Dermis blood vessel endothelial cell (primary cell): ENCODE data around the gene LRRC8D. TPM values are rescaled to one million over a fixed set of nuclear protein-coding genes. Genes with fewer than 3 reads are reported as not detected.

ENCODE experiments used
- DNase-seq: peaks from one replicate; pipeline ENCODE4 v3.0.0; 2010
- total RNA-seq: library from RNA; depleted of rRNA; stranded (reverse); fragments of >200 nt; gene quantifications from 2 replicates; pipeline ENCODE4 v1.2.3, GENCODE V29; 2014

Gene LRRC8D
- total RNA-seq, 1 donor from 2014 or later = 18.5 TPM

DNA sequence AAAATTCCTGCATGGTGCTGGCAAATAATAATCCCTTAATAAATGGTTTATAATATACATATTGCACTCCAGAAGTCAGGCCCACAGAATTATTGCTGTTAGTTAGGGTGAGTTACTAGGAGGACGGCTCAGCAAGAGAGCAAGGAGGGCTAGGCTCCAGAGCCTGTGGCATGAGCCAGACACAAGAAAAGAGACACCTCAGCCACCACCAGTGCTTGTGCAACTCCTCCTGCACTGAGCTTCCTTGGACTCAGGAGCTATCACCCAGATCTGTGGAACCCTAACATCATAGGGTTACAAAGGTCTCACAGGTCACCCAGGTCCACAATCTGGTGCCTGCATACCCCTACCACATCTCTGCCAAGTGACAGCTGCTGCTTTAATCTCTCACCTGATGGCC lies 12.8 kb upstream of the LRRC8D start:
- DNase-seq = no peak

DNA sequence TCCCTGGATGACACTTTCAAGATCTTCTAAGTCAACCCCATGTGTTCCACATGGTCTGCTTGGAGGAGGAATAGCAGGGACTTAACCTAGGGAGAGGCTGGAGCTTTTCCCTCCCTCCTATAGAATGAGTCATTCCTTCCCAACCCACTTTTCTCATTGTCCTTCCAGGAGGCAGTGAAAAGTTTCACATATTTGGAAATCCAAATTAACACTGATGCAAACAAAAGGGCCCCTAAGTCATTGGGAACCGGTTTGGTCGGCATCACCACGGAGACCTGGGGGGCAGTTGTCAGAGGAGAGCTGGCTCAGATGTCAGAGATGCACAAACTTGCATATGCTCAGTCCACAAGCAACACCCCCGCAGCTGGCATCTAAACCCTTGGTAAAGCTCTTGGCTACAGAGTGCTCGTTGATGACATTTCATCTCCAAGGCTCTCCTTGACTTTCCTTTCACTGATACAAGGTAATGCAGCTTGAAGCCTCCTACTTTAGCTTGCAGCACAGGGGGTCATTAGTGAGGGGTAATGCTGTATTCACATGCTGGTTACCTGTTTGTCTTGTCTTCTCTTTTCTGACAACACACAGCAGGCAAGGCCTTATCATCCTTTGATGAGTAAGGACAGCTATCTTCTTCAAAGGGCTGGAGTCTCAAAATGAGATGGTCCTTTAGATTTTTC lies 12.3 kb upstream of the LRRC8D start:
- DNase-seq = peak; percentile 42

DNA sequence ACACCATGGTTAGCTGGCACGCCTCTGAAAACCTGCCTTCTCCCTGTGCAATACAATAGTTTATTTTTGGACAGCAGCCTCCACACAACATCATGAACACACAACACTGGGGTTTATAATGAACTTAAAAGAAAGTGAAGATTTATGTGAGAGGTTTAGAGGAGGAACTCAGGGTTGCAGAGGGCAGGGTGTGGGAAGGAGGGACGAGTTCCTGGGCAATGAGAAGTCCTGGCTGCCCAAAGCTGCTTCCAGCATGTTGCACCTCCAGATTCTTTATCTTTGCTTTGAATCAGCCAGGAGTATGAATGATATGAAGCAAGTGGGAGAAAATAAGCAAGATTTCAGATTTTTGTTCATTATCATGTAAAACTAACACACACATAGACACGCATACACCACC lies 11.3 kb upstream of the LRRC8D start:
- DNase-seq = no peak

DNA sequence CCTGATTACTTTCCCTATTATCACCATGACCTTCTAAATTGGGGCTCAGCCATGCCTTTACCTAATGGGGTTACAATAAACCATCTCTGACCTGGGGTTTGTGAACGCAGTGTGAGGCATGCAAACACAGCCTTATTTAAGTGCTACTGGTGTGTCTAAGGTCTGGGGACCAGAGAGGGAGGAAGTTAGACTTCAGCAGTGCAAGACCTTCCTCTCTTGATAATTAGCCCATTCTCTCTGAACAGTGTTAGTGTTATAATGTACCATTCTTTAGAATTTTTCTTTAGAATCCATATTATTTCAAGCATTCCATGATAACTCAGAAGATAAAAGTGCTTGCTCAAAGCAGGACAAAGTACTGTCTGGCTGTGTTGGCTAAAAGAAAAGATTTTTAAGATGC lies 10.5 kb upstream of the LRRC8D start:
- DNase-seq = no peak

DNA sequence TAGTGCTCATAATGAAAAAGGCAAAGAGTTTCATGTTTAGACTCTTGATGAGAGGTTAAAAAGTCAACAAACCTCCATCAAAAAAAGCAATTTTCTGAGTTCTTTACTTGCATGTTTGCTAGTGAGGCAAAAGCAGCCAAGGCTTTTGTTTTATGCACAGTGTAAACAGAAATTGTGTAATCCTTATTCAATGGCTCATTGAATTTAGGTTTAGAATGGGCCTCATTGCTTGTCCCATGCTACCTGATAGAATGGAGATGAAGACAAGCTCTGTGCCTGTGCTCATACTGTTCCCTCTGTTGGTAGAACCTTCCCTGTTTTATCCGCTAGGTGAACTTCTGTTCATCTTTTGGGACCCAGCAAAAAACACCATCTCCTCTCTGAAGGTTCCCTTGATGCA lies 10.0 kb upstream of the LRRC8D start:
- no peak for DNase-seq

DNA sequence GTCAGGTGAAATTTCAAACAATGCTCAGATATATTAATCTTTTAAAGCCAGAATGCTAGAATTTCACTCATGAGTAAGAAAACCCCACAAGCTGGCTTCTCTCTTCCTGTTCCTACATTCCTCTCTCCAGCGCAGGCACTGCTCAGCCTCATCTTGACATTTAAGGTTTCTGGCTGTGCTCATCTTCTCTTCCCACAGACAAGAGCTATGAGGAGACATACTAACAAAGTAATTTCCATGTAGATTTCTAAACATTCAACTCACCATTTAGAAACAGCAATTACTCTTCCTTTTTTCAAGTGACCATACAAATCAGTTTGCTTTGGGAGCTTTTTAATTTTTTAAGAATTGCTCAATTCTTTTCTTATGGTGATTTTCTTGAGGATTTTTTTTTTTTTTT lies 7.8 kb upstream of the LRRC8D start:
- no peak for DNase-seq

DNA sequence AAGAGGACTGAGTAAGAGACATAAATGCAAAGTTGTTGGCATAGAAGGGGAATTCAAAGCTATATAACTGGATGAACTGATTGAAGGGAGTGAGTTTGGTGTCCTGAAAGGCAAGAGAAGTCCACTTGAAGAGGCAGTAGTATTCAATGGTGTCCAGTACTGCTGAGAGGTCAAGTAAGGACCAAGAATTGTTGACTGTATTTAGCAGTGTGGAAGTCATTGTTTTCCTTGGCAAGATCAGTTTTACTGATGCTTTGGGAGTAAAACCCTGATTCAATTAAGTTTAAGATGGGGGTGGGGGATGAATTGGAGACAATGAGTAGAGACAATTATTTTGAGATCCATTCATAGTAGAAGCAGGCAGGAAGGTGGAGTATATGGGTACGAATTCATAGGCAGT lies 5.8 kb upstream of the LRRC8D start:
- DNase-seq = peak; percentile 43

DNA sequence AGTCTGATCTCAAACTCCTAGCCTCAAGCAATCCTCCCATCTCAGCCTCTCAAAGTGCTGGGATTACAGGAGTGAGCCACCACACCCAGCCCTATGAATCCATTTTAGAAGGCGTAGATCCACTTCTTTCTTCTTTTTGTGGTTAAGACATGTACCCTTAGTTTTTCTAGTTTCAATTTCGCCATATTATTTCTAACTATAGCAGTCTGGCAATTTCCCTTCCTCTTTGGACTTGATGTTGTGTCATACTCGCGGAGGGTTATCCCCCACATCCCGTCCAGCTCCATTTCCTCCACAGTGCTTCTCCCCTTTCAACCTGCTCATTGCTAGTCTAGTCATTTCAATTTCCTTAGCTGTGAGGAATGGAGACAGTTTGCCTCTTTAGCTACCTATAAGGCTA lies 5.2 kb upstream of the LRRC8D start:
- no peak for DNase-seq

DNA sequence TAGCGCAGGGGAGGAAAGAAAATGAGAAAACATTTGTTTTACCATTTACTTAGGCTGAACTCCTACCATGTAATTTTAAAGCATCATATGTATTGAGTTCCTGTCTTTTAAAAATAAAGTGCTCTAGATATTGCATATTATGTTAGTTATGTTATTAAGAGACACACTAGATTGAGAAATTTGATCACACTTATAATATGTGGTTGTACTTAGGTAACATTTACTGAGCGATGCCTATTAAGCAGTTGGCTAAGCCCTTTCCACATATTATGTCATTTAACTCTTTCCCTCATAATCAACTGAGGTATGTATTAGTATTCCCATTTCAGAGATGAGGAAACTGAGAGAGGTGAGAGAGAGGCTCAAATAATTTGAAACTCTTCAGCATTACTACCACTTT lies 4.5 kb upstream of the LRRC8D start:
- DNase-seq = no peak

DNA sequence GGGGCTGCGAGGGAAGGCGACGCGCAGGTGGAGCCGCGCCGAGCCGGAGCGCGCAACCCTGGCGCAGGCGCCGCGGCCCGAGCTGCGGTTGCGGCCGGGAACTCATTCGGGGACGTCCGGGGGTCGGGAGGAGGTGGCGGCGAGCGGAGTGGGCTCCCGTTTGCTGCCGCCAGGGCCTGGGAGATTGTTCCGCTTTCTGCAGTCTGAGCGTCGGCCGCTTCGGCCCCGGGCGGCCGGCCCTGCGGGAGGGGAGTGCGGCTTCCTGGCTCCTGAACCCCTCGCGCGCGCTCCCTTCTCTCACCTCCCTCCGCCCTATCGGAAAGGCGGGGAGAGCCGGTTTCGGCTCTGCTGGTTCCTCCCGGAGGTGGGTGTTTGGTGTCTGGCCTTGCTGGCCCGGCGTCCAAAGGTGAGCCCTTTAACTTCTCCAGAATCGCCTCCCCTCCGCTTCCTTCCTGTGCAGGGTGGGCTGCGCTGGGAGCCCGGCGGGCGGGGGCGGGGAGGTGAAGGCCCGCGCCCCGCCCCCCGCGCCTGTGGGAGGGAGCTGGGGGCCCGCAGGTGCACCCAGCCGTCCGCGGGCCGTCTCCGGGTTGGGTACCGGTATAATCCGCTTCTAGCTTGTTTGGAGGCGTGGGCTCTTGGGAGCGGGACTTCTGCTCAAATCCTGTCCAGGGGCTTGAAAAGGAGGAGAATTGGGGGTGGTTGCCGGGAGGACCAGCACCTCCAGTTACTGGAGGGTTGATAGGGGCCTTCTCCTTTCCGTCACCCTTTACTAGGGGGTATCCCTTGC lies 683 bp downstream of the LRRC8D start:
- DNase-seq = peak; percentile 45

DNA sequence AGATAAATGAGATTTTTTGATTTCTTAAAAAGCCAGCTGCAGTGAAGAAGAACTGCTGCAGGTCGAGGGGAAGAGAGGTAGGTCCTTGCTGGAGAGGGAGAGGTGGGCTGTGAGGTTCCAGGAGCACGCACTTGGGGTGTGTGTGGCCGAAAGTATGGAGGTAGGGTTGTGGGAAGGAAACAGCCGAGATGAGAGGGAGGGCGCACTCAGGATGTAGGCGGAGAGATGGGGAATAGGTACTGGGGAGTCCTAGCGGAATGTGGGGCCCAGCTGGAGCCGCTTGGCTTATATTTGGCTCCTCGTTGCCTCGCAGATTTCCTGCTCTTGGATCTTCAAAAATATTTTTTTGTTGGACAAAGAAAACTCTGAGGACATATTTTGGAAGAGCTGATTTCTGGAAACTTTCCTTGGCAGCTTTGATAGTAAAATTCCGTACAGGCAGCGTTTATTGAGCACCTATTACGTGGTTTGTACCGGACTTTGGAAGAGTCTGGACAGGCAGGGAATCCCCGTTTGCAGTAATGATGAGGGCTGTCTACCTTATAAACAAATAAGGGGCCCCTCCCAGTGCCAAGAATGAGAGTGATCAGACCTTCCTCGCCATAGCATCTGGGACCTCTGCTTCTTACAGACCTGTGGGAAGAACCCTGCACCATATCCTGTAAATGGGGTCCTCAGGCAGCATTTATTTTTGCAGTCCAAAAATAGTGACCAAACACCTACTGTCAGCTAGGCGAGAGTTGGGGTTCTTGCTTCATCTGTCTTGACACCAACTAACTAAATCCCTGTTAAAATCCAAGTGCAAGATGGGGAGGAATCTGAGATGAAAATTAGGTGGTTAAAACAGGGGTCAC lies 1.5 kb downstream of the LRRC8D start:
- DNase-seq = no peak

DNA sequence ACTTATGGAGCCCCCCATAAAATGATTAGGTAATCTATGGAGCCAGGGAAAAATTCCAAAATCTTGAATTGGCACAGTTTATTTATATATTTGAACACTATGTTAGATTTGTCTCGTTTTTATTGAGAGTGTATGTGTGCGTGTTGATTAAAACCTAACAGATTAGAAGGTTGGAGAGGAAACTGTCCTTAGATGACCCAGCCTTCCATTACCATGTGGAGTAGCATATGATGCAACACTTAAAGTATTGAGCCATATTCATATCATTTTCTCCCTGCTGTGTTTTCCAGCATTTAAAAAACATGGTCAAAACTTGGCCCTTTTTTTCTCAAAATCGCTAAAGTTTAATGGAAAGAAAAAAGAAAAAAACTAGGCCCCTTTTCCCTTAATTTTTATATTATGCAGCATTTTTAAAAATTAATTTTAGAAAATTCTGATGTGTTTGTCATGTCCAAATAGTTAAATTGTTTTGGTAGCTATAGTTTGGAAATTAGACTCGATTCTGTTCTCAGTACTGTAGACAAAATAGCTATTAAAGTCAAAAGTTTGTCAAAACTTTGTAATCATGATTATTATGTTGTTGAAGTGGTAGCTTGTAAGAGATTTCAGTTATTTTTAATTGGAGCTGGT lies 2.3 kb downstream of the LRRC8D start:
- no peak for DNase-seq

DNA sequence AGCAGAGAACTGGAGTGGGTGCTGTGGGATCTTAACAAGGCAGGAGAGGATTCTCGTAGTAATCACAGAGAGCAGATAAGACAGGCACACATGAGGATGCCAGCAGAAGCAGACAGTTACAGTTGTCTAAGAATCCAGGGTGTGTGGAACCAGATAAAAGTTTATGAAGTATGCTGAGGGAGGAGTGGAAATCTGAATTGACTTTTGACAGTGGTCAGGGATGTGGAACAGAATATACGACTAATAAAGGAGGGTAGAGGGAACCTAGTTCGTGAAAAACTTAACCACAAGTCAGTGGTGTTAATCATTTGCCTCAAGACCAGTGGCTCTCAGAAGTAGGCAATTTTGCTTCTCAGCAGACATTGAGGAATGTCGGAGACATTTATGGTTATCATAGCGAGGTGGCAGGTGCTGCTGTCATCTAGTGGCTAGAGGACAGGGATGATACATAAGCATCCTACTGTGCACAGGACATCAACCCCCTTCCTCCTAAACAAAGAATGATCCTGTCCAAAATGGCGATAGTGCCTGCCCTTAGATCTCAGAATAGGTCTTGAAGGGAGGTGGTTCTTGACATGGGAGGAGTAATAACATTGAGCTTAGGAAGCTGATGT lies 3.0 kb downstream of the LRRC8D start:
- DNase-seq = no peak

DNA sequence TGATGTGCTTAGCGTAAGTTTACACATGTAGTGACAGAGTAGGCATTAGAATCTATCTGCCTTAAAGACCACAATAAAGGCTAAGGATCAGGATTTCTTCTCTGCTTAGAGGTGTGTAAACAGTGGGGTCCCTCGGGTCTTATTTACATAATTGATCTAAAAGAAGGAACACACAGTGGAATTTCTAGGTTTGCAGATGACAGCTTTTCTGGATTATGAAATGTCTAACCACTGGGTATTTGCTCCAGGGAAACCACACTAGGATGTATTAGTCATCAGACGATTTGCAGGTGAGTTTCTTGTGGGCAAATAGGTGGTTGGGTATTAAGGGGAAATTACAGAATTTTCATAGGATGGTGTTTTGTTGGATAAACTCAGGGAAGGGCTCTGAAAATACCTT lies 5.8 kb downstream of the LRRC8D start:
- no peak for DNase-seq

DNA sequence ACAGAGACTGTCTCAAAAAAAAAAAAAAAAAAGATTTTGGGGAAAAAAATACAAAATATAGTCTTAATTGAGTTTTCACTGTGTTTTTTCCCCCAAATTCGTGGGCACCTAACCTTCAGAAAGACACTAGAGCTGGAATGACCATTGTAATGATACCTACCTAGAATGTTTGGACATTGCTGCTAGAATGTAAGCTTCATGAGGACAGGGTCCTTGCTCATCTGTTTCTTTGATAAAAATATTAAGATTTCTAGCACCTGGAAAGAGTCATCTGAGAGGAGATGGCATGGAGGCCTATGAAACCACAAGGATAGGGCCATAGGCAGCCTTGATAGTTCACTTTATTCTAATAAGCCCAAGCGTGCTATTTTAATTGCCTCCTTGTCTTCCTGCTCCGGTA lies 6.5 kb downstream of the LRRC8D start:
- no peak for DNase-seq

DNA sequence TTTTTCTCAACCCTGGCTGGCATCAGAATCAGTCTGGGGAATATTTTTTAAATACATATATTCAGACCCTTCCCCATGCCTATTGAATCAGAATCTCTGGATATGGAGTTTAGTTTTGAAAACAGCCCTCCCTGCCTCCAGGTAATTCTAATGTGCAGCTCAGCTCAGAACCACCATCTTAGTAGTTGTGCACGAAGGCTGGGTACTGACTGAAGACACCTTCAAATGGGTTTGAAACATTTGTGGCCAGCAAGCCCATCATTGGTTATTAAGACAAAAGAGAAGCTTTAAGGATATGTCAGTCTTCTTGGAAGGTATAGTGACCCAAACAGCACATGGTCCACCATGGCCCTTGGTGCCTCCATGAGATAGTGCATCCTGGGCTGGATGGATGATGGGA lies 7.1 kb downstream of the LRRC8D start:
- DNase-seq = no peak

DNA sequence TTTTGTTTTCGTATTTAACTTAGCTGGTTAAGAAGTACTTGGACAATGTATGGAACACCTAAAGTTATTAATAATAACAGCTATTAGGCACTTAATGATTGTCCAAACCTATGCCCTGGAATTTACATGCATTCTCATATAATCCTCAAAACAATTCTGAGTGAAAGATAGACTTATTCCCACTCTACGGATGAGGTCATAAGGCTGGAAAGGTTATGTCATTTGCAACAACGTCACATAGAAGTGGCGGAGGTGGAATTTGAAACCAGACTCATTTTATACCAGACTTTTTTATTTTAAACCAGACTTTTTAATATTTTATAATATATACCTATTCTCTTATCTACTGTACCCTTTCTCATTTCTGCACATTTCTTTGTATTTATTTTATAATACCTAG lies 8.4 kb downstream of the LRRC8D start:
- DNase-seq = no peak

DNA sequence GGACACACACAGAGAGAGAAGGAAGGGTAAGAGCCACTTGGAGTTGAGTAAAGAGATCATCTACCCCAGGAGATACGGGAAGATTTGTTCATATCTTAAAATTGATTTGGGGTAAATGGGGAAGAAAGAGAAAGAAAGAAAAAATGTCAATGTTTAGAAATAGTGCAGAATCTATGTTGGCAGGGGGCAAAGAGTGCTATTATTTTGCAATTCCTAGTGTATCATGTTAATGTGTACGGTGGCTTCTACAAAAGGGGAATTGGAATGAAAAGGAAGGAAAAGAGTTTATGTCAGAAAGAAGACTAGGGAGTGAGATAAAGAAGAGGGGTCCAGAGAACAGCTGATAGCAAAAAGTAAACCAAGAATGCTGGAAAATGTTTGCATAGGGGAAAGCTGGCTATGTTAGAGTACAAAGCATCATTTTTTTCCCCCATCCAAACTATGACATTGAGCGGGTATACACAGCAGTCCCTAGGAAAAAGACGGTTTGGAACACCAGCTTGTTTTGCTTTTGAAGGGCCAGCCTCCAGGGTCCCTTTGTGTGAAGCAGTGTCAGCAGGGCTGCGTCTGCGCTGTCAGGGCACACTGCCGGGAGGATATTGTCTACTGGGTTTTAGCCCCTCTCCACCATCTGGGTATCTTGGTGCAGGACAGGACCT lies 10.8 kb downstream of the LRRC8D start:
- DNase-seq = no peak

DNA sequence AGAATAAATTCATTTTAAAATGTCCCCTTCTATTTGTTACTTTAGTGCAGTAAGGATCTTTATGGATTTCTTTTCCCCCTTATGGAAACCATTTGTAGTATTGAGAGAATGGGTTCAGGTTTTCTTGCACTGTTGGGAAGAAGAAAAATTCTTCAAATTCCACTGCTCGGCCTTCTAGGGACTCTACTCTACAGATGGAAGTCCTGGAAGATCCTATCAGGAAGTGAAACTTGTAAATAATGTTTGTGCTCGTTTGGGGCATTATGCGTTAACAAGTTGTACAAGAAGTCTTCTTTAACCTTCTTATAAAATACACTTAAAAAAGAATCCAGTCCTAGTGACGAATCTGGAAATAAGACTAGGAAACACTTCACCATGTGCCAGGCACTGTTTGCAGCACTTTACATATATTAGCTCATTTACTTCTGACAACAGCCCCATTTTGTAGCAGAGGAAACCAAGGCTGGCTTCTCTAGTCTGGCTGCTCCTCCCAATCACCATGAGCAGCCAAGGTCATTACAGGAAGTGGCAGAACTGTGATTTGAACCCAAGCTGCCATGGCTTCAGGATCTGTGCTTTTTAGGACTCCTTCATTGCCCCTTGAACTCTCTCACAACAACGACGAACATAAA lies 11.8 kb downstream of the LRRC8D start:
- DNase-seq = peak; percentile 8

DNA sequence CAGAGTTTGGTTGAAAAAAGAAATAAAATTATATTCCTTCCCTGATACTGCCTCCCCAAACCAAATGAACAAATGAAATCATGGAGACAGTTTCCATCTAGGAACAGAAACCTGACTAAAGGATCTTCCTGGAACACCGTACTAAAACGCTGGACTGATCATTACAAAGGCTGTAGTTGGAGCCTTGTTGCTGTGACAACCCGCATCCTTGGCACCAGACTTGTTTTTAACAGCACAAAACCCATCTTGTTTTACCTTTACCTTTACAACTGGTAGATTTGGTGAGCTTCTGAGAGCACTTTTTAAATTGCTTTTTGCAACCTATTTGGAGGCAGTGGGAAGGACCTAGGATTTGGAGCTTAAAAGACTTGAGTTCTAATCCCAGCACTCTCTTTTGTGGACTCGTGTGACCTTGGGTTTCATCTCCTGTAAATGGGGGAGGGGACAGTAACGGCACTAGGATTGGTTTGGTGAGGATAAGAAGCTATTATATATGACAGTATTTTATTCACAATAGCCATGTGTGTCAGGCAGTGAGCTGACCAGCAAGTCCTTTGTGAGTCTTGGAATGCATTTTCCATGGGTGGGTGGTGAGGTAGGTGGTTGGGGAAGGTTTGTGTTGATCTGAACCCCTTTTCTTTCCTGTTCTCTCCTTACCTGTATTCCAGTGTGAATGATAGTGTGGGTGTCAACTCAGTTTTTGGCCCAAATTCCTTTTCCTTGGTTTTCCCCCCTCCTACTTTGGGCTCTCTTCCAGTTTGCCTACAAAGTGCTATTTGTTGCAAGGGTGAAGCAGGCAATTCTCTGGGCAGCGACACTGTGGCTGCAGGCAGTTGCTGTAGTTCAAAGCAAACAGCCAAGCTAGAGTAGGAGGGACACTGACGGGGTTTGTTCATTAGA lies 12.6 kb downstream of the LRRC8D start:
- no peak for DNase-seq
